HG02981 (cell line): Measurements from ENCODE around the gene DEDD.

Experiments
- ATAC-seq: cut with Tn5 transposase; IDR thresholded peaks from one replicate; pipeline ENCODE4 v1.9.1; 2021; ENCODE audit warnings: mild to moderate bottlenecking, moderate library complexity; ENCODE audit not compliant: unreplicated experiment

DEDD gene

DNA sequence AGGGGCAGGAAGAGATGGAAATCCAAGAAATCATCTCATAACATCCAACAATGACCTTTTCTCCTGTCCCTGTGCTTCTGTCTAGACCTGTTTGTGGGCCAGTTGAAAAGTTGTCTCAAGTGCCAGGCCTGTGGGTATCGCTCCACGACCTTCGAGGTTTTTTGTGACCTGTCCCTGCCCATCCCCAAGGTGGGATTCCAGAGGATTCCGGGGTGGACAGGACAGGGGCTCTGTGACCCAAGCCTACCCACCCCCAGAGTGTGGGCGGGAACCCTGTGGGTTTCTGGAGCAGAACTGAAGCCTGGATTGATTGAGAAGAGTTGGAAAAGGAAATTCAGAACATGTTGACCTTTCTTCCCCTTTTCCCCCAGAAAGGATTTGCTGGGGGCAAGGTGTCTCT is 31.3 kb upstream of the DEDD start:
- no peak for ATAC-seq

DNA sequence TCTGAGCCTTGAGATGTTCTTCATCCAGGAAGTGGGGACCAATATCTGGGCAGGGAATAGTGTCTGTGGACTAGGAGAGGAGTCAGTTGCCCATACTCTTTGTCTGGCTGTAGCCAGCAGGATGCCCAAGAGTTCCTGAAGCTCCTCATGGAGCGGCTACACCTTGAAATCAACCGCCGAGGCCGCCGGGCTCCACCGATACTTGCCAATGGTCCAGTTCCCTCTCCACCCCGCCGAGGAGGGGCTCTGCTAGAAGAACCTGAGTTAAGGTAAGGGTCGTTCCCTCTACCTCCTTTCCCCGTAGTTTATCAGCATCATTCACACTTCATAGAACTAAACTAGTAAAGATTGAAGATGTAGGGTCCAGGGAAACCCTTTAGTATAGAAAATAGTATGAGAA is 30.3 kb upstream of the DEDD start:
- no peak for ATAC-seq

GRCh38 chr1:161162052-161162451 is 29.6 kb upstream of the DEDD start:
- ATAC-seq, result no peak

- no peak for ATAC-seq
Measured at GRCh38 chr1:161161652-161162051, 29.2 kb upstream of the DEDD start.

- no peak for ATAC-seq
Measured at GRCh38 chr1:161160671-161161145, 28.2 kb upstream of the DEDD start.

DNA sequence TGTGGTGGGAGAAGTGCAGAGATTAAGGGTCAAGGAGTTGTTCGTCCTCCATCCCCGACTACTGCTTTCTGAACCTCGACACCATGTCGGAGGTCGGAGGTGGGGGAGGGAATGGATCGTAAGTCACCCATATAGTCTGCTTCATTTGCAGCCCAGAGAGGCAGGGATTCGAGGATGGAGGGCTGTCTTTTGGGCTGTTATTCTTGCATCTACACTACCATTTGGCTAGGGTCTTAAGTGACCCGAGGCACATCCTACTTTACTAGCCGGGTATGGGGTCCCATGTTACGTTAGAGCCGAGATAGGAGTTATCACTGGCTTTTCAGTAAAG is 27.4 kb upstream of the DEDD start:
- no peak for ATAC-seq

- ATAC-seq, result peak; percentile 85
Measured at GRCh38 chr1:161159087-161159912, 26.8 kb upstream of the DEDD start, which contains the start of gene USP21. USP21 (plus strand) TSS chr1:161159500; CDS start chr1:161160641, 1,141 bp downstream.

DNA sequence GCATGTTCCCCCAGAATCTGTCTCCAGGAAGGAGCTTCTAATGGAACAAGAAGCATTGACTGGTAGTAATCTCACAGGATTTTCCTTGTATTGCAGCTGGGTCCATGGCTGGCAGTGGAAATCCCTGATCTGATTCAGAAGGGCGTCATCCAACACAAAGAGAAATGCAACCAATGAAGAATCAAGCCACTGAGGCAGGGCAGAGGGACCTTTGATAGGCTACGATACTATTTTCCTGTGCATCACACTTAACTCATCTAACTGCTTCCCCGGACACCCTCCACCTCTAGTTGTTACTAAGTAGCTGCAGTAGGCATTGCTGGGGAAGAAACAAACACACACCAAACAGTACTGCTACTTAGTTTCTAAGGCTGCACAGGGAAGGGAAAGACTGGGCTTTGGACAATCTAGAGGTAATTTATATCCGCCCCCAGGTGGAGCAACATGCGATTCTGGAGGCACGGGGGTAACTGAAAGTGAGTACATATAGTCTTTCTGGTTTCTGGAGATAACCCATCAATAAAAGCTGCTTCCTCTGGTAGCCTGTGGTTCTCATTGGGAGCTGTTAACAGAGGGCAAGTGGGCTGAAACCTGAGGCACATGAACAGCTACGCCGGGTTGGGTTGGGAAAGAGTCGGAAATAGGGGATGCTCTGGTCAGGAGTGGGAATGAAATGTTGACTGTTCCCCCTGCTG is 26.0 kb upstream of the DEDD start:
- ATAC-seq, result no peak

DNA sequence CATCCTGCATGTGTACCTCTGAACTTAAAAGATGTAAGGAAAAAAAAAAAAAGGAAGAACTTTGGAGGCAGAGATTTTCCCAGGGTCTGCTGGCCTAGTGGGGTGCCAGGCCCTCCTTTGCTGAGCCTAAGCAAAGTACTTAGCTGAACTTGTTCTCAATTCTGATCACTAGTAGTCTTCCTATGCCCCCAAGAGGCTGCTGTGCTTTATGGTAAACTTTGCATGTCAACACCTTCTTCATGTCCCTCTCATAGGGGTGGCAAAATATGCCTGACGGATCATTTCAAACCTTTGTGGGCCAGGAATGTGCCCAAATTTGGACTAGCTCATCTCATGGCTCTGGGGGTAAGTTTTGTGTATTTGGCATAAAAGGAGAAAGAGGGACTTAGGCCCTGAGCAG is 25.4 kb upstream of the DEDD start:
- no peak for ATAC-seq

DNA sequence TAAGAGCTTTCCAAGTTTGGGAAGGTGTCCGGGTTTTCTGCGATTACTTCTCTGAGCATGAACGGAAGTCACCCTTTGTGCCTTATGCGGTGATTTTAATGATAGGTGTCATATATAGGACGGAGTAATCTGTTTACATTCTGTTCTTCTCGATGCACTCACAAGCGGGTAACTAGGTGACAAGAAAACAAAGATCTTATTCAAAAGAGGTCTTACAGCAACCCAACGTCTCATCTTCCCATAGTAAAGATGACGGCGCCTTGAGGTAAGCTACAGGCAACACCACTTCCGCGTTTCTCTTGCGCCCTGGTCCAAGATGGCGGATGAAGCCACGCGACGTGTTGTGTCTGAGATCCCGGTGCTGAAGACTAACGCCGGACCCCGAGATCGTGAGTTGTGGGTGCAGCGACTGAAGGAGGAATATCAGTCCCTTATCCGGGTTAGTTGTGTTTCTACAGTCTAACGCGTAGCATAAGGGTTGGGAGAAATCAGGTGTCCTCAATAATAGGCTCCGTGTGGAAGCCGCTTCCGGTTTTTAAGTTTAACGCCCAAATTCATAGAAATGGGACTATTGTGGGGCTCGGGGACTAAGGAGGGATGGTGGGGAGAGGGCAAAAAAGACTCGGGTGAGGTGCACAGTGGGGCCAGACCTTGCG is 21.3 kb upstream of the DEDD start, which contains the start of gene UFC1:
Gene UFC1 (plus strand): TSS at position 297 of the 656 bp plus-strand sequence. CDS start 20 bp downstream, at position 317.
- peak; percentile 84 for ATAC-seq

GRCh38 chr1:161153176-161153575 is 20.7 kb upstream of the DEDD start:
- ATAC-seq, result peak; percentile 5

DNA sequence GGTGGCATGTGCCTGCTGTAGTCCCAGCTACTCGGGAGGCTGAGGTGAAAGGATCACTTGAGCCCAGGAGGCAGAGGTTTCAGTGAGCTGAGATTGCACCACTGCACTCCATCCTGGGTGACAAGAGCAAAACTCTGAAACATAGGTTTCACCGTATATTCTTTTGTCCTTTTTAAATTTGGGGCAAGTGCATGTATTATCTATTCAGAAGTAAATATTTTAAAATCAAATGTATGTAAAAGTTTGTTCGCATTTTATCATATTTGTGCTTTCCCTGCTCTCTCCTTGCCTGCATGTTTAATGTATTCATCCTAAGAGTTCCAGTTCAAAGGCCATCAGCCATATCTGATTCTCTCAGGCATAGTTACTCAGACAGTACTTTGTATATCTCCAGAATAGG is 13.4 kb upstream of the DEDD start:
- ATAC-seq, result no peak

GRCh38 chr1:161140755-161141400 is 8.4 kb upstream of the DEDD start:
- ATAC-seq, result no peak

- no peak for ATAC-seq
Measured at GRCh38 chr1:161139766-161140165, 7.3 kb upstream of the DEDD start.

DNA sequence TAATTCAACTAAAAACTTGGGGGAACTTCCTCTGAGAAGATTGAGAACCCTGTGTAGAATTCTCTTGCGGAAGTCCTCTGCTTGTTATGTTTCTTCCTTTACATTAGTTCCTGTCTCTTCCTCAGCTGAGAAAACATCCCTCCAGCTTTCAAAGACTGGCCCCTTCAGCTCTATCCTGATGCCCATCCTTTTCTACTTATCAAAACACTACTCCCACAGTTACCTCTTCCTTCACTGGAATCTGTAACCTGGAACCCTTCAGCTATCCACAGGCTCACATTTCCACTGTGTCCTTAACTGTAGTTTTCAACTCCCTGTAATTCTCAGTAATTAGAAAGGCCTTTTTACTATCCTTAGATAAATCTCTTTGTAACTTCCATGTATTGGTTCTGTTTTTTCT is 6.0 kb upstream of the DEDD start:
- ATAC-seq, result no peak

- no peak for ATAC-seq
Measured at GRCh38 chr1:161137881-161138280, 5.4 kb upstream of the DEDD start.

GRCh38 chr1:161133220-161133740 is 813 bp upstream of the DEDD start:
- no peak for ATAC-seq

DNA sequence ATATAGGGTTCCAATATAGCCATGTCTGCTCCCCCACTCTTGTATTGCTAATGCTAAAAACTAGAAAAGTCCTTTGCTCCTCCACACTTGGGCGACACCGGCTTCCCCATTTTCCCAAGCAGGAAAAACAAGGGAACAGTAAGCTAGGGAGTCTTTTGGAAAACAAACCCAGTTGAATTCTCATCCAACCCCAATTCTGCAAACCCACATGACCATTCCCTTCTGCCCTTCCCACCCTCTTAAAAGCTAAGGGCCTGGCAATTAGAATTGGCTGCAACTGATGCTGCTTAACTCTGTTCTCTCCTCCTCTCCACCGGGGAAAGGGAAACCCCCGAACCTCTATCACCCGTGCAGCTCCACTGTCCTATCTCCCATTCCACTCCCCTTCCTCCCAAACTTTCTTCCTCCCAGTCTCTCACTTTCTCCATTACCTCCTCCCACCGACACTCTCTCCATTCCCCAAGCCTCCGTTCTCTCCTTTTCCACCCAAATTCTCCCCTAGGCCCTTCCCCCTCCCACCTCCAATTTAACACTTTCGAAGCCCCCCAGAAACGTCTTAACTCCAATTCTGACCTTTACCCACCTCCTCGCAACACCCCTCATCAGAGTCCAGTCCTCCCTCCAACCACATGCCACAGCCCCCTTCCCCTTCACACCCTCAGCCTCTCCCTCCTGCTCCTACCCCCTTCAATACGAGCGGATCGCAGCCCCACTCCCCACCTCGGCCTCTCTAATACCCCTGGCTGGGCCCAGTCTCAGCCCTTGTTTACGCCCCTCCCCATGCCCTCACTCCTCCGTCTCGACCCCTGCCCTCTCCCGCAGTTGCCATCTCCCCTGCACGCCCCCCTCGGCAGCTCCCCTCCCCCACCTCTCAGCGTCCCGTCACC is 701 bp downstream of the DEDD start:
- ATAC-seq, result peak; percentile 5

- no peak for ATAC-seq
Measured at GRCh38 chr1:161130266-161130665, 2.2 kb downstream of the DEDD start.
